ENCODE data around the gene PKP4.

PKP4 gene

GRCh38 chr2:158546412-158547144, 89.8 kb downstream of the PKP4 start:
- DNase-seq = no peak

DNA sequence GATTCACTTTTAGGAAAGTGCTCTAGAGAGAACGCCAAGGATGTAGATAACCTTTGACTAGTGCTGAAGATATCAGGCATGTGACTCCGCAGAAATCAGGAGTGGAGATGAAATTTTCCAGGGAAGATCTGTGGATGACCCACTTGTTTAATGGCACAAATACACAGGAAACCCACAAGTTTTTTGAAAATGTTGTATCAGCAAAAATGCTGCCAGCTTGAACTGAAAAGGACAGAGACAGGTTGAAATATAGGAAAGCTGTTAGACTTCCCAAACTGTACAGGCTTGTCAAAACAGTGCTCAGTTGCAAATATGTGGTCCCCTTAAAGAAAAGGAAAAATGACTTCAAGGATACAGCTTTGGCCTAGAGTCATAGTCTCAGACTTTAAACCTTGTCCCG, 96.5 kb downstream of the PKP4 start:
- no peak for DNase-seq

DNA sequence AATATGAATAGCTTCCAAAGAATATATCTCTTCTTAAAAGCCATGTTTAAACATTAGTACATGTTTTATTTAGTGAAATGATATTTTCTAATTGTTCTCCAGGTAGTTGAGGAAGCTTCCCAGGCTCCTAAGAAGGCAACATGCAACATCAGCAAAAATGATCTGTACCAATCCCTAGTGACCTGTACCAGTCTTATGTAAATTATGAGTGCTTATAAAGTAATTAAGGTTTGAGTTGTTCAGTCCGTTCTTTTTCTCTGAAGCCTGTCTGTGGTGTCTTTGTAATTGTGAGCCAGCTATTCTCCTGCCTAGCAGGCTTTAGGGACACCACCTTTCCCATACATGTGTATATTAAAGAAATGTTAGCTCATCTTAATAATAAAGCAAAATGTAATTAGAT, 98.2 kb downstream of the PKP4 start:
- DNase-seq = no peak

- no peak for DNase-seq
These were observed 99.4 kb downstream of the PKP4 start for GRCh38 chr2:158556124-158556523.

GRCh38 chr2:158557752-158558151, 101.0 kb downstream of the PKP4 start:
- DNase-seq = no peak

DNA sequence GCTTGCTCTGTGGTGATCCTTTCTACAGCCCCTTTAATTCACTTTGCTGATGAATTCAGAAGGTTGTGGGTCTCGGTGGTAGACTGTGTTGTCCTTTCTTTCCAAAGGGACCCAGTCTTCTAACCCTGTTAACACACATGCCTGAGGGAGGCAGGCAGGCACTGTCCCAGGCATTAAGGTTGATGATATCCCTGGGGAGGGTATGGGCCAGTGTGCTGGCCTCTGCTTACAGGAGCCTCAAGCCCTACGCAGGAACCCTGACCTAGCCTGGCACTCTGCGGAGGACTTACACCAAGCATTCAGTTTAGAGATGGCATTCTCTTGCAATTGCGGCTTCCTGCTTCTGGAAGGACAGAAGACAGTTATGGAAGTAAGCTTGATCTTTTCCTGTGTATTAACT, 102.5 kb downstream of the PKP4 start:
- no peak for DNase-seq

DNA sequence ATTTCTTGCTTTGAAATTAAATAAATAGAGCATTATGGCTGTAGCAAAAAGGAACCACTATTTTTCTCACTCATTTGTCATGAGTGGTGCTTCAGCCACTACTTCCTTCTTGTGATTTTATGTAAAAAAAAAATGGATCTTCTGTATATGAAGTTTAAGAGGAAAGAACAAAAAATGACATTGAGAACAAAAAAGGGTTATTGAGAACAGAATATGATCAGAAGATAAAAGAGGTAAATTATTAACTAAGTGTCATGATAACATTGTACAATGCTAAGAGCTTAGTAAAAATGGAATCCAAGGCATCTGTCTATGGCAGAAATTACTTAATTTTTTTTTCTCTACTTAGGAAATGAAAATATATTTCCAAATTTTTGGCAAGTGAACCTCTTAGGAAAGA, 103.5 kb downstream of the PKP4 start:
- no peak for DNase-seq

DNA sequence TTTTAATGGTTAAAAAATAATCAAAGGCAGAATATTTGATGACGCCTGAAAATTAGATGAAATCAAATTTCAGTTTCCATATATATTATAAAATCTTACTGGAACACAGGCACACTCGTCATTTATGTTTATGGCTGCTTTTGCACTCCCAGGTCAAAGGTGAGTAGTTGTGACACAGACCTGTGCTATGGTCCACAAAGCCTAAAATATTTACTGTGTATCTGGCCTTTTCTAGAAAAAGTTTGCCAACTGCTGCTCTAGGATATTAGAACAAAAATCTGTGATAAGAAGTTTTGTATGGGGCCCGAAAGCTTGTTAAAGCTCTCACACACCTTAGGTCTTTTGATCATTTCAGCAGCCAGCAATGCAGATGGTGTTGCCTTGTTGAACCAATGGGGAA, 104.3 kb downstream of the PKP4 start:
- no peak for DNase-seq

DNA sequence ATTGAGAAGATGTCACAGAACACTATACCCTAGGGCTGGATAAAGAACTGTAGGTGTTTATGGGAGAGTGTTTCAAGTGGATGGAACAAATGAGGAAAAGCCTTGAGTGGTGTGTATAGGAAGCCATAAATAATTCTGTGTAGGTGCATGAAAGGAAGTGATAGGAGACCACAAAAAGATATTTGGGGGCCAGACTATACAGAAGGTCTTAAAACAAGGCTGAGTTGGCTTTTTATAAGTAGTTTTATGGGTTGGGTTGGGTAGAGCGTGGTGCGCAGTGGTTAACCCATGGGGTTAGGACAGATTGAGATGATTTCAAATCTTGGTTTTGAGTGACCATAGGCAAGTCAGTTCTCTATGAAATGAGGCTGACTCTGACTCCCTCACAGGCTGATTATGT, 110.5 kb downstream of the PKP4 start:
- DNase-seq = no peak

DNA sequence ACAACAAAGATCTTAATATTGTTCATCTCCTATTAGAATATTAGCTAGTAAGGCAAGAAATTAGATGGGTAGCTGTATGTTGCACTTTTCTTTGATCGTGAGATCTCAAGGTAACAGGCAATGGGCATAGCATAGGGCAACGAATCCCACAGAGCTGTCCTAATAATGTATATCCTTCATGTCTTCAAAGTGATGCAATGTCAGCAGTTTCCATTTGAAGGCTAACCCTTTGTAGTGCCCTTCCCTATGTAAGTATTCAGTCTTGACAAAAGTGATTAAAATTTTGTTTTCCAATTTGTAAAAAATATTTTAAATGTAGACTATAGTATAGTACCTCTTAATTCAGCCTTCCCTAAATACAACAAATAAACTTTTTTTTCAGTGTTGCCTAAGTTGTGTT, 112.5 kb downstream of the PKP4 start:
- DNase-seq = no peak

DNA sequence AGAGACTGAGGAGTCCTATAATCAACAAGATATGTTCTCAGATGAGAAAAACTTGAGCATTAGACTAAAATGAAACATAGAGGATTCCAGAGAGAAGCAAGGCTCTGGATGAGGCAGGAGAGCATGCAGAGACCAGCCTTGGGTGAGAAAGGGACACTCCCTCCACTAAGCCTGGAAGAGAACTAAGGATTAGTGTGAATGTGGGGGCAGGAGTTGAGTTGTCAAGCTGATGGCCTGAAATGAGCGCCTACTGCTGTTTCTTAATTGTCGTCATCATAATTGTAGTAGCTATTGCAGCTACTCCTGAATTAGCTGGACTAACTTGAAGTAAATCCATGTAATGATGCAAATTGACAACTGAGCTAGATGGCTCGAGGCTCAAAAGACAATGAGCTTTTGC, 114.1 kb downstream of the PKP4 start:
- DNase-seq = no peak

GRCh38 chr2:158573739-158574138, 117.0 kb downstream of the PKP4 start:
- DNase-seq = no peak

GRCh38 chr2:158575051-158575635, 118.4 kb downstream of the PKP4 start:
- DNase-seq = peak; percentile 28

- no peak for DNase-seq
These were observed 120.4 kb downstream of the PKP4 start for GRCh38 chr2:158577141-158577540.

- DNase-seq = no peak
These were observed 122.1 kb downstream of the PKP4 start for GRCh38 chr2:158578703-158579330.

- no peak for DNase-seq
These were observed 123.2 kb downstream of the PKP4 start for GRCh38 chr2:158579928-158580327.

DNA sequence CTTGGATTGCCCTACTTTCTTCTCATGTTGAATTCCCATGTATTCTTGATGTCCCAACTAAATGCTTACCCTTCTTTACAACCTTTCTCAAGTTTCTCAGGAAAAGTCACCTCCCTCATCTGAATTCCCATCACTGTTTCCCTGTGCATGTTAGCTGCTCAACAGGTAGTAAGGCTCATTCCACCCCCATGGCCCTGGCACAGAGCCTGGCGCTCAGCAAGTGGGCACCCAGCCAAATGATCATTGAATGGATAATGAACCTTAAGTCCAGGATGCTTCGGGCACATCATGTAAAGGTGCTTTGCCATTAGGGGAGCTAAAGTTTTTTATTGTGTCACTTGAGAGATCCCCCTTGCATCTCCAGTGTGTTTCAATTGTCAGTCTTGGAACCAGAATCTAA, 124.0 kb downstream of the PKP4 start:
- DNase-seq = no peak

DNA sequence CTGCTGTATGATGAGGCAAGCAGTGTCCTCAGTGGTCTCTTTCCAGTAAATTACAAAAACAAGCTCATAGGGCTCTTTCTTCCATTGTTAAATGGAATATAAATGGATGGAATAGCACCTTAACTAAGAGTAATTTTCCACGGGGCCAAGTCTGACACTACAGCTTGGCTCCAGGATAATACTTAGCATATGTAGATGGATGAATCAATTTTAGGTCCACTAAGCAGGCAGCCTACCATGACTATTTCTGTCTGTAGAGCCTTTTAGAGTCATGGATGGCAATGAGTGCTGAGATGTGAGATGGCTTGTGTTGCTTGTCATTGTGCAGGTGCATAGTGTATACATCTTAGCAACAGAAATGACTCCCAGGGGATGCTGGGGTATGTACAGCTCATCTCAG, 125.9 kb downstream of the PKP4 start:
- no peak for DNase-seq

DNA sequence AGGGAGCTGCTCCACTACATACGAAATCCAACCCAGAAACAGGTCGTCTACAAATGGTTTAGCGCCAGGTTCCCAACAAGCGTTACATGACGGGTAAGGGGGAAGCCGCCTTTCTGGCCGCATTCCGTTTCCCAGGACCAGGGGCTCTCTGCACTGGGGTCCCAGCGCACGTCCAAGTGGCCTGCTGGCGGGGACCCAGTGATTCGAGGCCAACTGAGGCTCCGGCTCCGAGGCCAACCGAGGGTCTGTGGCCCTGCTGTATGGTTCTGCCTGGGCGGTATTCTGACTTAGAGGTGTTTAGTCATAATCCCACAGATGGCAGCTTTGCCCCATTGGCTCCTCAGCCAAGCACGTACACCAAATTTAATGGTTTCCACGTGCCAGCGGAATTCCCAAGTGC, 127.2 kb downstream of the PKP4 start:
- DNase-seq = no peak

GRCh38 chr2:158586491-158586890, 129.7 kb downstream of the PKP4 start:
- DNase-seq = peak; percentile 66

GRCh38 chr2:158589303-158589702, 132.6 kb downstream of the PKP4 start:
- no peak for DNase-seq

GRCh38 chr2:158598862-158599517, 142.2 kb downstream of the PKP4 start:
- DNase-seq = peak; percentile 3

GRCh38 chr2:158599609-158600008, 142.9 kb downstream of the PKP4 start:
- no peak for DNase-seq

All from fibroblast of skin of abdomen (primary cell).